Stimulated activated CD8-positive, alpha-beta memory T cell treated with anti-CD3 and anti-CD28 coated beads, Interleukin-4, amount 100 ng/mL, for 1 hour (primary cell): Measurements from ENCODE around the gene PITPNM1.
"Not testable (repeated sequence)": the region's sequence is repeated elsewhere in the genome, so short reads cannot be mapped to it uniquely, and the experiment has no call there.

ENCODE experiments used
- DNase-seq, 2 donors: peaks; one replicate each; pipeline ENCODE4 v3.0.0-alpha.2; 2020; ENCODE audit warnings: low read depth in 2 of 2, low spot score in 1 of 2

The PITPNM1 gene

GRCh38 chr11:67504950-67505581 lies at the start of gene PITPNM1:
PITPNM1 (minus strand) TSS chr11:67505363; CDS start chr11:67504180, 1,183 bp downstream.
- peak; percentile 46 to 60 for DNase-seq

DNA sequence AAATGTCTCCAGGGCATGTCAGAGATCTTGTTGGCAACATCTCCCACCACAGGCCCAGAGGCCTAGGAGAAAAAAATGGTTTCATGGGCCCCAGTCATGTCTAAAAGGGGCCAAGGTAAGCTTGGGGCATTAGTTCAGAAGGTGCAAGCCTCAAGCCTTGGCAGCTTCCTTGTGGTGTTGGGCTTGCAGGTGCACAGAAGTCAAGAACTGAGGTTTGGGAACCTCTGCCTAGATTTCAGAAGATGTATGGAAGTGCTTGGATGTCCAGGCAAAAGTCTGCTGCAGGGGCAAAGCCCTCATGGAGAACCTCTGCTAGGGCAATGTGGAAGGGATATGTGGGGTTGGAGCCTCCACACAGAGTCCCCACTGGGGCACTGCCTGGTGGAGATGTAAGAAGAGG lies 46.5 kb upstream of the PITPNM1 start:
- DNase-seq, result not testable (repeated sequence)

GRCh38 chr11:67551127-67551526 lies 46.0 kb upstream of the PITPNM1 start:
- no peak for DNase-seq

GRCh38 chr11:67548555-67549110 lies 43.5 kb upstream of the PITPNM1 start:
- DNase-seq, result no peak

DNA sequence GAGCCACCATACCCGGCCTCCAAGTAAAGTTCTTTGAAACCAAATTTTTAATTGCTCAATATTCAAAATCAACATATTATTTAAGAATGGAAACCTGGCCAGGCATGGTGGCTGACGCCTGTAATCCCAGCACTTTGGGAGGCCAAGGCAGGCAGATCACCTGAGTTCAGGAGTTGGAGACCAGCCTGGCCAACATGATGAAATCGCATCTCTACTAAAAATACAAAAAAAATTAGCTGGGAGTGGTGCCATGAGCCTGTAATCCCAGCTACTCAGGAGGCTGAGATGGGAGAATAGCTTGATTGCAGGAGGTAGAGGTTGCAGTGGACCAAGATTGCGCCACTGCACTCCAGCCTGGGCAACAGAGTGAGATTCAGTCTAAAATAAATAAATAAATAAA lies 42.9 kb upstream of the PITPNM1 start:
- not testable (repeated sequence) for DNase-seq

GRCh38 chr11:67545280-67545679 lies 40.1 kb upstream of the PITPNM1 start:
- no peak for DNase-seq

- DNase-seq, result no peak
Observed at GRCh38 chr11:67544616-67545242, 39.6 kb upstream of the PITPNM1 start.

GRCh38 chr11:67543585-67543984 lies 38.4 kb upstream of the PITPNM1 start:
- DNase-seq, result no peak

DNA sequence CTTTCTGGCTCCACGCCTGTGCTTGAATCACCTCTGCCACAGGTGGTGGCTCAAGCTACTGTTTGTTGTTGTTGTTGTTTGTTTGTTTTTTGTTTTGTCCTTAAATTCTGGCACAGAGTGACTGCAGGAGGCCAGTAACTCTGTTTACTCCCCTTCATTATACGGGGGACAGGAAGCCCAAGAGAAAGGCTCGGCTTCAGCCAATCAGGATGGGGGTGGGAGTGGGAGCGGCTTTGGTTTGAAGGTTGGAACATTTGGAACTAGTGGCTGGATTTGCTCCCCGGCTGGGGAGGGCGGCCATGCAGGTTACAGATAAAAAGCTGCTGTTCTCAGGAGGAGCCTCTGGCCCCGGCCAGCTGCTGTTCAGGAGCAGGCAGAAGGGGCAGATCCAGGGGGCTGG lies 37.8 kb upstream of the PITPNM1 start:
- DNase-seq, result no peak

DNA sequence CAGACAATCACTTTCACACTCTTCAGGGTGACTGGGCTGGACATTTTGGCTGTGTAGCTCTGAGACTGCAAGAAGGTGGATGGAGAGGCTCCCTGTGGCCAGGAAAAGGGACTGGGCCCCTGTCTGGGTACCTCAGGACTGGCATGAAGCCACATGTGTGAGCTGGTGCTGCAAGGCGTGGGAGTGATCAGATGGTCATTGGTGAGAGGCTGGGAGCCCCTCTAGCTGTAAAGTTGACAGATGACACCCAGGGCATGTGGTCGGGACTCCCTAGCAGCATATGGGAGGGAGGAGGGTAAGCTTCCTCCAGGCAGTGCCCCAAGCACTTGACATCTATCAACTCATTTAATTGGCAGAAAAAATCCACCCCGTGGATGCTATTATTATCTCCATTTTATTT lies 37.0 kb upstream of the PITPNM1 start:
- DNase-seq, result no peak

GRCh38 chr11:67541198-67541597 lies 36.0 kb upstream of the PITPNM1 start:
- no peak for DNase-seq

GRCh38 chr11:67539550-67539949 lies 34.4 kb upstream of the PITPNM1 start:
- DNase-seq, result no peak

- no peak for DNase-seq
Observed at GRCh38 chr11:67538823-67539505, 33.8 kb upstream of the PITPNM1 start.

GRCh38 chr11:67538306-67538705 lies 33.1 kb upstream of the PITPNM1 start:
- no peak for DNase-seq

- no peak for DNase-seq
Observed at GRCh38 chr11:67535561-67535960, 30.4 kb upstream of the PITPNM1 start.

- no peak for DNase-seq
Observed at GRCh38 chr11:67534070-67534679, 29.0 kb upstream of the PITPNM1 start.

GRCh38 chr11:67532889-67533288 lies 27.7 kb upstream of the PITPNM1 start:
- DNase-seq, result no peak

GRCh38 chr11:67530282-67530592 lies 25.1 kb upstream of the PITPNM1 start:
- DNase-seq, result no peak

DNA sequence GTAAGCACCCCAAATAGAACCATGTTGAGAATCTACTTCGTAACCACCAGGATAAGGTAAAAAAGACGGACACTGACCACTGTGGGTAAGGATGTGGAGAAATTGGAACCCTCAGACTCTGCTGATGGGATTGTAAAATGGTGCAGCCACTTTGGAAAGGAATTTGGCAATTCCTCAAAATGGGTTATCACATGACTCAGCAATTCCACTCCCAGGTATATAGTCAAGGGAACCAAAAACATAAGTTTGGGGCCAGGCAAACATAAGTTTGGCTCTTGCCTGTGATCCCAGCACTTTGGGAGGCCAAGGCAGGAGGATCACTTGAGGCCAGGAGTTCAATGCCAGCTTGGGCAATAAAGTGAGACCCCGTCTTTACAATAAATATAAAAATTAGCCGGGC lies 23.2 kb upstream of the PITPNM1 start:
- no peak for DNase-seq

DNA sequence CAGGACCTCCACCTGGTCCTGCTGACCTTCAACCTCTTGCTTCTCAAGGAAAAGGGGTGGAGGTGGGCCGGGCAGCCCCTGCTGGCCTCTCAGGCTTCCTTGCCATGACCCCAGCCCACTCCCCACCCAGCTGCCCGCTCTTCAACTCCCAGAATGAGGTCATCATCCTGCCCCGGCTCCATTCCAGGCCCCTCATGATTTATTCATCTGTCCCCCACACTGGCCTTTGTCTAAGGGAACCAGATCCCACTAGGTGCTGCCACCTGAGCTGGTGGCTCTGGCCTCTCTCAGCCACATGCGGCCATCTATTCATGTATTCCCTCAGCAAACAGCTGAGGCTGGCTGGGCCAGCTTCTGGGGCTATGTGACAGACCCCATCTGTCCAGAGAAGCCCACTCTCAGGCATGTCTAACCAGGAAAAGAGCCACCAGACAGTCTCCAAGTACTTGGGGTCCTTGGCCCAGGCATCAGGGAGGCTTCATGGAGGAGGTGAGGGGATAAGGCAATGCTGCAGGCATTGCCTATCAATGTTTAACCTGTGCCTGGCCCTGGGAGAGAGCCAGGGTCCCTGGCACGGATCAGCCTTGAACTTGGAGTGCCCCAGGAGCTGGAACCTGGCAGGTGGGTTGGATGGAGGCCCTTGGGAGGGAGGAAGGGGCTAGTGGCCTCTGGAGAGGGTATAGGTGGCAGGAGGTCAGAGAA lies 20.3 kb upstream of the PITPNM1 start:
- DNase-seq, result no peak

DNA sequence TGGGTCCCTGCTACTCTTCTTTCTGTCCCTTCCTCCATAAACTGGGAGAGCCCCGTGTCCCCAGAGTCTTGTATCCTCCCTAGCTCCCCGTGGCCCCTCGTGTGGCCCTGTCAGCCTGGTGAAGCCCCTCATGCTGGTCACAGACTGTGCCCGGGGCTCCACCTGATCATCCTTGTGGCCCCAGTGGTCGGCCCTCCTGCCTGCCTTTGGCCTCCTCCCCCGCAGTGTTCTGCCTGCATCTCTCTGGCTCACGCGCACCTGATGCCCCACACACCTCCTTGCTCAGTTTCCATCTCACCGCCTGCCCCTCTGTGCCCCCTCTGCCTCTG lies 19.3 kb upstream of the PITPNM1 start:
- no peak for DNase-seq
